HG02885 (cell line): ENCODE results near the gene APOBEC3A.
"Not testable (repeated sequence)": the region's sequence is repeated elsewhere in the genome, so short reads cannot be mapped to it uniquely, and the experiment has no call there.

Experiments
- ATAC-seq: cut with Tn5 transposase; IDR thresholded peaks from one replicate; pipeline ENCODE4 v1.9.1; 2021; ENCODE audit warnings: mild to moderate bottlenecking; ENCODE audit not compliant: unreplicated experiment, poor library complexity

APOBEC3A gene

GRCh38 chr22:38955926-38956325, 1.5 kb upstream of the APOBEC3A start:
- ATAC-seq: no peak

GRCh38 chr22:38956551-38956950, 858 bp upstream of the APOBEC3A start:
- no peak for ATAC-seq

GRCh38 chr22:38957808-38958650, 620 bp downstream of the APOBEC3A start:
- no peak for ATAC-seq

GRCh38 chr22:38958651-38958943, 1.2 kb downstream of the APOBEC3A start:
- ATAC-seq: not testable (repeated sequence)

- no peak for ATAC-seq
Measured at GRCh38 chr22:38959590-38959989, 2.2 kb downstream of the APOBEC3A start.

GRCh38 chr22:38960673-38961072, 3.3 kb downstream of the APOBEC3A start:
- not testable (repeated sequence) for ATAC-seq

- not testable (repeated sequence) for ATAC-seq
Measured at GRCh38 chr22:38963291-38963738, 5.9 kb downstream of the APOBEC3A start.

GRCh38 chr22:38963872-38964271, 6.5 kb downstream of the APOBEC3A start:
- no peak for ATAC-seq

- ATAC-seq: no peak
Measured at GRCh38 chr22:38964306-38964705, 6.9 kb downstream of the APOBEC3A start.

- ATAC-seq: no peak
Measured at GRCh38 chr22:38964989-38965388, 7.6 kb downstream of the APOBEC3A start.

- no peak for ATAC-seq
Measured at GRCh38 chr22:38965614-38966379, 8.4 kb downstream of the APOBEC3A start.

- ATAC-seq: no peak
Measured at GRCh38 chr22:38966380-38966702, 8.9 kb downstream of the APOBEC3A start.

GRCh38 chr22:38966942-38967341, 9.5 kb downstream of the APOBEC3A start:
- no peak for ATAC-seq

- no peak for ATAC-seq
Measured at GRCh38 chr22:38967451-38968450, 10.3 kb downstream of the APOBEC3A start.

- ATAC-seq: no peak
Measured at GRCh38 chr22:38968801-38969200, 11.4 kb downstream of the APOBEC3A start.

GRCh38 chr22:38970551-38970950, 13.1 kb downstream of the APOBEC3A start:
- ATAC-seq: no peak

GRCh38 chr22:38971202-38971601, 13.8 kb downstream of the APOBEC3A start:
- ATAC-seq: no peak

GRCh38 chr22:38971791-38972190, 14.4 kb downstream of the APOBEC3A start:
- ATAC-seq: no peak

- no peak for ATAC-seq
Measured at GRCh38 chr22:38972558-38972957, 15.1 kb downstream of the APOBEC3A start.
